OCI-LY1 (cell line): ENCODE data around the gene GRAMD1B.

ENCODE experiments used
- H2AFZ ChIP-seq: fragments of 200-600 bp; sonication (generic), shearing (Covaris generic); 2 replicates; pipeline ENCODE4 v1.6.0; 2014; ENCODE audit warnings: antibody characterized with exemption, mild to moderate bottlenecking, low read length
- H3F3A ChIP-seq: fragments of 200-600 bp; sonication (generic), shearing (Covaris generic); 2 replicates; pipeline ENCODE4 v1.6.0; 2014; ENCODE audit warnings: mild to moderate bottlenecking, antibody characterized with exemption, low read length, moderate library complexity; ENCODE audit not compliant: insufficient read depth
- H3K27ac ChIP-seq: fragments of 200-600 bp; sonication (generic); 2 replicates; pipeline ENCODE4 v1.5.1; 2014; ENCODE audit warnings: low read length, mixed run types, mild to moderate bottlenecking, low read depth; ENCODE audit not compliant: poor library complexity, severe bottlenecking
- H3K27me3 ChIP-seq: fragments of 200-600 bp; sonication (generic); 2 replicates; pipeline ENCODE4 v1.6.0; 2014; ENCODE audit warnings: antibody characterized with exemption, mild to moderate bottlenecking, low read length, moderate library complexity; ENCODE audit not compliant: insufficient read depth
- H3K36me3 ChIP-seq: fragments of 200-600 bp; sonication (generic); 2 replicates; pipeline ENCODE4 v1.6.1; 2014; ENCODE audit warnings: mild to moderate bottlenecking, antibody characterized with exemption, low read length, moderate library complexity, mixed read lengths; ENCODE audit not compliant: insufficient read depth
- H3K4me1 ChIP-seq: fragments of 200-600 bp; sonication (generic); 2 replicates; pipeline ENCODE4 v1.5.1; 2014; ENCODE audit warnings: mild to moderate bottlenecking, low read length, moderate library complexity; ENCODE audit not compliant: insufficient read depth, severe bottlenecking
- H3K4me2 ChIP-seq: fragments of 200-600 bp; sonication (generic), shearing (Covaris generic); 2 replicates; pipeline ENCODE4 v1.6.1; 2014; ENCODE audit warnings: low read length
- H3K4me3 ChIP-seq: fragments of 200-600 bp; sonication (generic); 2 replicates; pipeline ENCODE4 v1.5.1; 2014; ENCODE audit warnings: low read length, low read depth, mild to moderate bottlenecking, mixed read lengths; ENCODE audit not compliant: poor library complexity, severe bottlenecking
- H3K79me2 ChIP-seq: fragments of 200-600 bp; shearing (Covaris generic); 2 replicates; pipeline ENCODE4 v1.6.1; 2016; ENCODE audit warnings: mixed run types, low read length, mixed read lengths; ENCODE audit not compliant: insufficient read depth
- H3K9ac ChIP-seq: fragments of 200-600 bp; sonication (generic), shearing (Covaris generic); 2 replicates; pipeline ENCODE4 v1.6.1; 2014; ENCODE audit warnings: mild to moderate bottlenecking, low read length, mixed read lengths
- H3K9me2 ChIP-seq: fragments of 200-600 bp; sonication (generic), shearing (Covaris generic); 2 replicates; pipeline ENCODE4 v1.6.1; 2014; ENCODE audit warnings: low read depth, mild to moderate bottlenecking, low read length, mixed read lengths
- H3K9me3 ChIP-seq: fragments of 200-600 bp; shearing (Covaris generic); 2 replicates; pipeline ENCODE4 v1.6.1; 2014; ENCODE audit warnings: low read length, mixed read lengths
- H4K20me1 ChIP-seq: fragments of 200-600 bp; sonication (generic), shearing (Covaris generic); 2 replicates; pipeline ENCODE4 v1.6.0; 2016; ENCODE audit warnings: mild to moderate bottlenecking, low read length; ENCODE audit not compliant: insufficient read depth
- CTCF ChIP-seq: fragments of 200-600 bp; sonication (generic), shearing (Covaris generic); IDR thresholded peaks from 2 replicates; pipeline ENCODE4 v1.5.1; 2017; ENCODE audit warnings: mild to moderate bottlenecking, antibody characterized with exemption, low read length, moderate library complexity, mixed read lengths
- EZH2 ChIP-seq: fragments of 200-600 bp; sonication (generic), shearing (Covaris generic); IDR thresholded peaks from 2 replicates; pipeline ENCODE4 v1.8.0; 2017; ENCODE audit warnings: borderline replicate concordance, mixed run types, mild to moderate bottlenecking, antibody characterized with exemption, low read length, moderate library complexity, mixed read lengths

Gene GRAMD1B

DNA sequence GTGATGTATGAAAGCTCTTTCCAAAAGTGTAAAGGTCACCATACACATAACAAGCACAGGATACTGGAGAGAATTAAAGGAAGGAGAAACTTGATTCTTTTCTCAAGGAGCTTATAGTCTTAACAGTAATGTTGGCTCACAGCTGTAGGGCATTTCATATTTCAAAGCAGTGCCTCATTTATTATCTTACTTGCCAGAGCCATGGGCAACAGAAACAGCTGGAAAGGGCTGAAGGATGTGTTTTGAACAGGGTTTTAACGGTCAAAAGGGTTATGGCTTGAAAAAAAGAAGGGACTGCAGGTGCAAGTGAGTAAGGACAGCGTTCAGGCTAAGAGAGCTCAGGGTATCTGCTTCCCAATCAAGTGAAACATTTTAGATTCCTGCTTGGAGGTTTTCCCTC lies 2.7 kb upstream of the GRAMD1B start:
- H3K9ac ChIP-seq = no peak overlapping the region
- H3K4me3 ChIP-seq = no peak overlapping the region
- H3K4me1 ChIP-seq = no peaks in the 10 kb centered on the region
- H2AFZ ChIP-seq = no peak overlapping the region
- no peaks in the 10 kb centered on the region for H3K36me3 ChIP-seq
- H3K27me3 ChIP-seq = no peaks in the 10 kb centered on the region
- no peak overlapping the region for H3K27ac ChIP-seq
- no peak overlapping the region for H3K4me2 ChIP-seq
- H3K79me2 ChIP-seq = no peaks in the 10 kb centered on the region
- TF ChIP-seq EZH2 (no peak), CTCF (no peak)
- no peaks in the 10 kb centered on the region for H4K20me1 ChIP-seq
- no peaks in the 10 kb centered on the region for H3F3A ChIP-seq
- no peaks in the 10 kb centered on the region for H3K9me2 ChIP-seq
- H3K9me3 ChIP-seq = no peaks in the 10 kb centered on the region

DNA sequence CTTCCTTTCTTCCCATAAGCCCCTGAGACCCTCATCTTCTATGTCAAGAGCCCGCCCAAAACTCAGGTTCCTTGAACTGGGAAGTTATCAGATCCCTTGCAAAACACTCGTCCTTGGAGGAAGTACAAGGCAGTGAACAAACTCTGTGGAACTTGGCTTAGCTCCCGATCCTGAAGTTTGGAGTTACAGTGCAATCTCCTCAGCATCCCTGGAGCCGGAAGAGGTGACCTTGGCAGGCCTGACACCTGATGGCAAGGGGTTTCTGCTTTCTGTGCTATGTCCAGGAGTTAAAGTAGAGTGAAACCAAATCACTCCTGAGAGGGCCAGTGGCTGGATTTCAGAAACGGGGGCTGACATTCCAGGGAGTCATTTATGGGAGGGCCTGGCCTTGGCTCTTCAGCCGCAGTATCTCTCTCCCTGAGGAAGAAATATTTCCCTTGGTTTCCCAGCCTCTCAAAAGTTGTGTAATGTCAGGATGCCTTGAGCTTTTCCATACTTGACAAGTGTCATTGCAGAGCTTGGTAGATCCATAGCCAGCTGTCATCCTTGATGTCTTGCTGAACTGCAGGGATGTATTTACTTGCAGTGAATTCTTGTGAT lies 1.9 kb upstream of the GRAMD1B start:
- H3K79me2 ChIP-seq = no peaks in the 10 kb centered on the region
- no peaks in the 10 kb centered on the region for H3K27me3 ChIP-seq
- H3K27ac ChIP-seq = no peak overlapping the region
- H3K36me3 ChIP-seq = no peaks in the 10 kb centered on the region
- no peak overlapping the region for H3K9ac ChIP-seq
- H3K4me2 ChIP-seq = no peak overlapping the region
- H2AFZ ChIP-seq = no peak overlapping the region
- no peaks in the 10 kb centered on the region for H3K9me2 ChIP-seq
- no peaks in the 10 kb centered on the region for H3K4me1 ChIP-seq
- no peaks in the 10 kb centered on the region for H3F3A ChIP-seq
- TF ChIP-seq EZH2 = no peak
- TF ChIP-seq CTCF = no peak
- no peaks in the 10 kb centered on the region for H4K20me1 ChIP-seq
- H3K9me3 ChIP-seq = no peaks in the 10 kb centered on the region
- H3K4me3 ChIP-seq = no peak overlapping the region

- TF ChIP-seq EZH2 (no peak), CTCF (no peak)
- Histone ChIP-seq H2AFZ (no peak overlapping the region), H3K9ac (no peak overlapping the region), H3F3A (no peaks in the 10 kb centered on the region), H3K4me3 (no peak overlapping the region), H3K79me2 (no peaks in the 10 kb centered on the region), H3K4me1 (no peaks in the 10 kb centered on the region), H3K4me2 (no peak overlapping the region), H3K36me3 (no peaks in the 10 kb centered on the region), H3K27ac (no peak overlapping the region), H3K9me3 (no peaks in the 10 kb centered on the region), H4K20me1 (no peaks in the 10 kb centered on the region), H3K9me2 (no peaks in the 10 kb centered on the region), H3K27me3 (no peaks in the 10 kb centered on the region)
These were observed 733 bp upstream of the GRAMD1B start for GRCh38 chr11:123429336-123429735.
